H1 (cell line): Measurements from ENCODE around the gene MLH3. TPM values are rescaled to one million over a fixed set of nuclear protein-coding genes. Genes with fewer than 3 reads are reported as not detected.

Experiments
- CTCF ChIA-PET: fragments of 300-600 bp; sonication (Branson Sonifier 250); formaldehyde crosslinking; loops from one replicate; lab custom pipeline; 2021; ENCODE audit not compliant: partially characterized antibody; lab: Charles Lee
- POLR2A ChIA-PET: fragments of 300-600 bp; sonication (Branson Sonifier 250); formaldehyde crosslinking; loops from one replicate; lab custom pipeline; 2021; ENCODE audit warnings: inconsistent platforms; ENCODE audit not compliant: partially characterized antibody; lab: Charles Lee
- DNase-seq, 2 experiments: peaks; one replicate each; pipeline versions ENCODE4 v3.0.0 to v3.0.0-alpha.2; 2010 to 2022; ENCODE audit warnings: low spot score in 2 of 2, low read depth in 1 of 2, mixed read lengths in 1 of 2
- FAIRE-seq: peaks from 2 replicates; lab custom pipeline; 2011; peaks lifted over from hg19 to GRCh38; lab: Jason Lieb, UNC
- H2AFZ ChIP-seq: 2 replicates; pipeline ENCODE4 v1.8.1; 2012; ENCODE audit warnings: low read length, inconsistent platforms
- H2AK5ac ChIP-seq: 2 replicates; pipeline ENCODE4 v1.6.1; 2013; ENCODE audit warnings: low read depth, low read length
- H2BK120ac ChIP-seq: replicated peaks from 2 replicates; pipeline ENCODE3; 2013; ENCODE audit warnings: low read depth, low read length, inconsistent platforms
- H2BK12ac ChIP-seq: 2 replicates; pipeline ENCODE4 v1.6.1; 2013; ENCODE audit warnings: low read depth, low read length
- H2BK15ac ChIP-seq: 2 replicates; pipeline ENCODE4 v1.6.1; 2013; ENCODE audit warnings: low read length
- H2BK20ac ChIP-seq: 2 replicates; pipeline ENCODE4 v1.6.1; 2013; ENCODE audit warnings: low read length
- H2BK5ac ChIP-seq: 2 replicates; pipeline ENCODE4 v1.6.1; 2013; ENCODE audit warnings: low read depth, low read length
- H3K14ac ChIP-seq: 2 replicates; pipeline ENCODE4 v1.6.1; 2013; ENCODE audit warnings: inconsistent platforms; ENCODE audit not compliant: insufficient read length
- H3K18ac ChIP-seq: 2 replicates; pipeline ENCODE4 v1.6.1; 2013; ENCODE audit warnings: low read length; ENCODE audit errors: extremely low read depth
- H3K23ac ChIP-seq: 2 replicates; pipeline ENCODE4 v1.6.1; 2013; ENCODE audit warnings: inconsistent platforms; ENCODE audit not compliant: insufficient read length
- H3K23me2 ChIP-seq: 2 replicates; pipeline ENCODE4 v1.6.1; 2013; ENCODE audit warnings: low read depth, low read length
- H3K27ac ChIP-seq: 2 replicates; pipeline ENCODE4 v1.6.1; 2011; ENCODE audit warnings: low read depth, low read length, inconsistent platforms
- H3K27me3 ChIP-seq, 4 experiments: replicated peaks in 1 of 4; 1 replicate in 1 of 4; 2 replicates in 3 of 4; pipeline versions ENCODE4 v1.6.1 to v1.8.1; 2011 to 2013; ENCODE audit warnings: low read length in 3 of 4, mild to moderate bottlenecking in 3 of 4, inconsistent platforms in 2 of 4, mixed read lengths in 2 of 4, moderate library complexity in 1 of 4; ENCODE audit not compliant: control insufficient read depth in 3 of 4, insufficient read depth in 3 of 4; ENCODE audit errors: extremely low read depth in 1 of 4
- H3K36me3 ChIP-seq, 4 experiments: 2 replicates each; pipeline versions ENCODE4 v1.6.1 to v1.8.1; 2011 to 2013; ENCODE audit warnings: mild to moderate bottlenecking in 4 of 4, low read length in 3 of 4, moderate library complexity in 2 of 4, control low read depth in 1 of 4, inconsistent platforms in 1 of 4; ENCODE audit not compliant: insufficient read depth in 4 of 4, control insufficient read depth in 2 of 4
- H3K4ac ChIP-seq: replicated peaks from 2 replicates; pipeline ENCODE3; 2013; ENCODE audit warnings: low read length, low read depth, mixed read lengths, inconsistent platforms; ENCODE audit not compliant: insufficient read length
- H3K4me1 ChIP-seq, 4 experiments: replicated peaks in 1 of 4; 1 replicate in 1 of 4; 2 replicates in 3 of 4; pipeline versions ENCODE4 v1.6.1 to v1.8.1; 2011 to 2013; ENCODE audit warnings: low read length in 3 of 4, inconsistent platforms in 2 of 4, mixed read lengths in 1 of 4; ENCODE audit not compliant: insufficient read depth in 4 of 4, control insufficient read depth in 3 of 4
- H3K4me2 ChIP-seq, 2 experiments: 2 replicates each; pipeline versions ENCODE4 v1.6.1 to v1.8.1; 2011 to 2013; ENCODE audit warnings: low read depth in 2 of 2, low read length in 2 of 2, control low read depth in 1 of 2, inconsistent platforms in 1 of 2, mild to moderate bottlenecking in 1 of 2; ENCODE audit not compliant: insufficient read depth in 1 of 2
- H3K4me3 ChIP-seq, 4 experiments: fragments of 200-600, 300-600 bp in 1 of 4; sonication (generic), shearing (Covaris generic), sonication (Bioruptor Twin) in 1 of 4; 2 replicates each; pipeline versions ENCODE4 v1.5.1 to v1.8.1; 2011 to 2016; ENCODE audit warnings: low read length in 4 of 4, low read depth in 3 of 4, control low read depth in 2 of 4, inconsistent platforms in 2 of 4, mild to moderate bottlenecking in 2 of 4, mixed read lengths in 1 of 4, moderate library complexity in 1 of 4; ENCODE audit not compliant: insufficient read depth in 2 of 4; ENCODE audit errors: extremely low read depth in 1 of 4
- H3K56ac ChIP-seq: replicated peaks from 2 replicates; pipeline ENCODE3; 2013; ENCODE audit warnings: low read depth, mild to moderate bottlenecking, mixed read lengths, low read length, inconsistent platforms; ENCODE audit not compliant: insufficient read length
- H3K79me1 ChIP-seq: 2 replicates; pipeline ENCODE4 v1.6.1; 2013; ENCODE audit warnings: low read depth, low read length, control low read depth
- H3K79me2 ChIP-seq, 2 experiments: 2 replicates each; pipeline versions ENCODE4 v1.6.1 to v1.8.1; 2012 to 2013; ENCODE audit warnings: low read length in 2 of 2, mild to moderate bottlenecking in 2 of 2, inconsistent platforms in 1 of 2; ENCODE audit not compliant: insufficient read depth in 2 of 2, control insufficient read depth in 1 of 2
- H3K9ac ChIP-seq, 4 experiments: replicated peaks in 1 of 4; 1 replicate in 1 of 4; 2 replicates in 3 of 4; pipeline versions ENCODE4 v1.6.1 to v1.8.1; 2011 to 2013; ENCODE audit warnings: low read depth in 3 of 4, low read length in 3 of 4, control low read depth in 2 of 4, mild to moderate bottlenecking in 2 of 4, moderate library complexity in 2 of 4, inconsistent platforms in 1 of 4; ENCODE audit errors: extremely low read depth in 1 of 4
- H3K9me3 ChIP-seq, 2 experiments: 2 replicates each; pipeline versions ENCODE4 v1.6.1 to v1.8.1; 2012 to 2013; ENCODE audit warnings: mild to moderate bottlenecking in 2 of 2, moderate library complexity in 2 of 2, control low read depth in 1 of 2, inconsistent platforms in 1 of 2, low read depth in 1 of 2, low read length in 1 of 2, mixed read lengths in 1 of 2; ENCODE audit not compliant: insufficient read depth in 2 of 2
- H4K20me1 ChIP-seq, 2 experiments: replicated peaks in 1 of 2; 2 replicates each; pipeline versions ENCODE3 to v1.8.1; 2011 to 2013; ENCODE audit warnings: inconsistent platforms in 2 of 2, low read length in 2 of 2, mild to moderate bottlenecking in 1 of 2; ENCODE audit not compliant: insufficient read depth in 2 of 2, control insufficient read depth in 1 of 2
- H4K5ac ChIP-seq: 2 replicates; pipeline ENCODE4 v1.6.1; 2013; ENCODE audit warnings: low read length, low read depth, mixed read lengths, inconsistent platforms; ENCODE audit not compliant: insufficient read length
- H4K8ac ChIP-seq: 2 replicates; pipeline ENCODE4 v1.8.0; 2013; ENCODE audit warnings: mild to moderate bottlenecking, moderate library complexity, low read length, inconsistent platforms; ENCODE audit not compliant: insufficient read depth; ENCODE audit errors: extremely low read depth
- H4K91ac ChIP-seq: replicated peaks from 2 replicates; pipeline ENCODE3; 2013; ENCODE audit warnings: low read length, mixed read lengths, inconsistent platforms; ENCODE audit not compliant: insufficient read length
- CREB1 ChIP-seq: IDR thresholded peaks from 2 replicates; pipeline ENCODE4 v1.6.1; 2012; ENCODE audit warnings: inconsistent platforms
- FOSL1 ChIP-seq: IDR thresholded peaks from 2 replicates; pipeline ENCODE4 v1.6.1; 2011; ENCODE audit warnings: mild to moderate bottlenecking, low read depth, low read length, moderate library complexity; ENCODE audit not compliant: insufficient read depth
- HDAC2 ChIP-seq, 2 experiments: fragments of 300-600 bp in 1 of 2; sonication (generic) in 1 of 2; IDR thresholded peaks; 2 replicates each; pipeline ENCODE4 v1.6.1; 2011 to 2012; ENCODE audit warnings: low read depth in 2 of 2, low read length in 2 of 2, mild to moderate bottlenecking in 2 of 2, moderate library complexity in 2 of 2, borderline replicate concordance in 1 of 2, inconsistent platforms in 1 of 2
- HDAC6 ChIP-seq: IDR thresholded peaks from one replicate; pipeline ENCODE4 v1.7.1; 2012; ENCODE audit warnings: low read depth, mild to moderate bottlenecking, inconsistent platforms, low read length, moderate library complexity
- JUN ChIP-seq: IDR thresholded peaks from 2 replicates; pipeline ENCODE4 v1.6.1; 2011; ENCODE audit warnings: low read depth, mild to moderate bottlenecking, improper control_type of control experiment, low read length
- KDM4A ChIP-seq: IDR thresholded peaks from one replicate; pipeline ENCODE4 v1.7.1; 2012; ENCODE audit warnings: low read depth, mild to moderate bottlenecking, moderate library complexity, low read length, inconsistent platforms; ENCODE audit not compliant: severe bottlenecking
- NRF1 ChIP-seq: IDR thresholded peaks from 2 replicates; pipeline ENCODE4 v1.6.1; 2011; ENCODE audit warnings: mild to moderate bottlenecking, low read depth, low read length, improper control_type of control experiment
- POLR2AphosphoS5 ChIP-seq: IDR thresholded peaks from 2 replicates; pipeline ENCODE4 v1.6.1; 2011; ENCODE audit warnings: low read depth, low read length
- RXRA ChIP-seq: IDR thresholded peaks from 2 replicates; pipeline ENCODE4 v1.6.1; 2011; ENCODE audit warnings: low read depth, mild to moderate bottlenecking, low read length, moderate library complexity; ENCODE audit not compliant: insufficient read depth
- TCF12 ChIP-seq: IDR thresholded peaks from 2 replicates; pipeline ENCODE4 v1.6.1; 2011; ENCODE audit warnings: low read depth, mild to moderate bottlenecking, low read length
- ZNF274 ChIP-seq: IDR thresholded peaks from 2 replicates; pipeline ENCODE4 v1.7.0; 2012; ENCODE audit warnings: low read length, borderline replicate concordance; ENCODE audit errors: extremely low read depth
- WGBS, 2 experiments: shearing (Covaris generic) in 1 of 2; methylation state at CpG; one replicate each; pipeline versions ENCODE4 v1.1.6 to v1.1.7; 2013 to 2015; ENCODE audit warnings: low lambda C conversion rate in 2 of 2, mixed read lengths in 2 of 2, inconsistent platforms in 1 of 2, low coverage in 1 of 2, missing lambda C conversion rate in 1 of 2; ENCODE audit not compliant: insufficient replicate concordance in 2 of 2, insufficient coverage in 1 of 2, insufficient read length in 1 of 2; ENCODE audit errors: extremely low coverage in 1 of 2, missing lambda C conversion rate in 1 of 2; 5-methylcytosine and 5-hydroxymethylcytosine counted together
- polyA plus RNA-seq, 7 experiments: library from polyadenylated mRNA; depleted of rRNA in 3 of 7; stranded (reverse) in 5 of 7; unstranded in 2 of 7; fragments of >200 nt in 5 of 7; fragments of 200-250 nt in 2 of 7; gene quantifications; 1 replicate in 5 of 7; 2 replicates in 1 of 7; 4 replicates in 1 of 7; pipeline versions ENCODE4 v1.2.1 to v1.2.3, GENCODE V29; 2011 to 2013; ENCODE audit warnings: missing spikeins in 2 of 7, mixed read lengths in 2 of 7
- total RNA-seq: library from RNA; stranded (reverse); fragmentation: NEBNext Ultra II Directional; extraction: Animal tissue kit (Norgen Biotek cat#: 25700); gene quantifications from 2 replicates; pipeline ENCODE4 v1.2.1, GENCODE V29; 2021
- TF ChIP-seq, protein P1 (sequence below): IDR thresholded peaks from 2 replicates; pipeline ENCODE4 v1.6.1; 2012; ENCODE audit warnings: low read length, inconsistent platforms

Gene MLH3
- total and polyA plus RNA-seq, 2 of the 8 experiments (the other 6 are each of a cell fraction or from before 2014, with no cell fraction given), result 9.3 to 20.1 TPM

- H2BK12ac ChIP-seq, result no peak overlapping the region
- H3K27me3 ChIP-seq, result no peaks in the 10 kb centered on the region
- no peak overlapping the region for H4K8ac ChIP-seq
- H2AFZ ChIP-seq, result no peak overlapping the region
- H3K36me3 ChIP-seq, result peaks cover 0 to 15% (median 1%) of the 10 kb centered on the region in 4 experiments; a peak in 5 of 8 replicates
- H3K27ac ChIP-seq, result no peak overlapping the region
- no peaks in the 10 kb centered on the region for H3K23me2 ChIP-seq
- POLR2A ChIA-PET, result interaction anchor here (1.6 to 1.7 kb wide), 2 partner anchors 31 to 65 kb away, joined by 3 to 4 read pairs; no protein-coding TSS in a partner anchor
- FAIRE-seq (no peak), DNase-seq (no peak)
- H4K91ac ChIP-seq, result no peak overlapping the region
- CTCF ChIA-PET, result interaction anchor here (1.2 to 3.4 kb wide), 2 partner anchors 45 to 99 kb away, joined by 3 to 12 read pairs; no protein-coding TSS in a partner anchor
- no peak overlapping the region for H2BK20ac ChIP-seq
- H3K4me3 ChIP-seq, result no peak overlapping the region
- WGBS, 2 experiments, result 58% methylated on average over 2 of the region's 2 CpGs; no CpG with 5 or more reads in 1 of the 2 experiments
- H2BK15ac ChIP-seq, result no peak overlapping the region
- no peaks in the 10 kb centered on the region for H3K79me2 ChIP-seq
- H3K4me2 ChIP-seq, result no peak overlapping the region
- no peak overlapping the region for H2AK5ac ChIP-seq
- H3K9ac ChIP-seq, result no peak overlapping the region
- no peaks in the 10 kb centered on the region for H4K20me1 ChIP-seq
- H2BK120ac ChIP-seq, result no peak overlapping the region
- no peaks in the 10 kb centered on the region for H3K79me1 ChIP-seq
- H3K18ac ChIP-seq, result no peak overlapping the region
- no peak overlapping the region for H4K5ac ChIP-seq
- H3K23ac ChIP-seq, result no peak overlapping the region
- no peaks in the 10 kb centered on the region for H3K4me1 ChIP-seq
- H3K56ac ChIP-seq, result no peak overlapping the region
- no peak overlapping the region for H2BK5ac ChIP-seq
- no peak overlapping the region for H3K4ac ChIP-seq
- no peaks in the 10 kb centered on the region for H3K9me3 ChIP-seq
- no peak overlapping the region for H3K14ac ChIP-seq
- TF ChIP-seq RXRA (no peak), KDM4A (no peak), ZNF274 (no peak), TCF12 (no peak), NRF1 (no peak), HDAC2 (IDR thresholded peaks at IDR 0.05; ENCODE audit: borderline replicate concordance in 1 of 2, low read depth in 2 of 2, low read length in 2 of 2) (no peak), POLR2AphosphoS5 (no peak), CREB1 (no peak), JUN (no peak), FOSL1 (no peak), HDAC6 (no peak)
- TF ChIP-seq, protein P1, sequence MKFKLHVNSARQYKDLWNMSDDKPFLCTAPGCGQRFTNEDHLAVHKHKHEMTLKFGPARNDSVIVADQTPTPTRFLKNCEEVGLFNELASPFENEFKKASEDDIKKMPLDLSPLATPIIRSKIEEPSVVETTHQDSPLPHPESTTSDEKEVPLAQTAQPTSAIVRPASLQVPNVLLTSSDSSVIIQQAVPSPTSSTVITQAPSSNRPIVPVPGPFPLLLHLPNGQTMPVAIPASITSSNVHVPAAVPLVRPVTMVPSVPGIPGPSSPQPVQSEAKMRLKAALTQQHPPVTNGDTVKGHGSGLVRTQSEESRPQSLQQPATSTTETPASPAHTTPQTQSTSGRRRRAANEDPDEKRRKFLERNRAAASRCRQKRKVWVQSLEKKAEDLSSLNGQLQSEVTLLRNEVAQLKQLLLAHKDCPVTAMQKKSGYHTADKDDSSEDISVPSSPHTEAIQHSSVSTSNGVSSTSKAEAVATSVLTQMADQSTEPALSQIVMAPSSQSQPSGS, result no peak
Measured at GRCh38 chr14:75044322-75044721, 6.9 kb downstream of the MLH3 start.
